SKM-1 treated with dmso at 0.1 percent for 144 hours (cell line): ENCODE data around the gene ZFPM1.

Experiments used
- DNase-seq: peaks from one replicate; lab custom pipeline; 2025; ENCODE audit not compliant: unreplicated experiment; lab: John Stamatoyannopoulos, UW

ZFPM1 gene

DNA sequence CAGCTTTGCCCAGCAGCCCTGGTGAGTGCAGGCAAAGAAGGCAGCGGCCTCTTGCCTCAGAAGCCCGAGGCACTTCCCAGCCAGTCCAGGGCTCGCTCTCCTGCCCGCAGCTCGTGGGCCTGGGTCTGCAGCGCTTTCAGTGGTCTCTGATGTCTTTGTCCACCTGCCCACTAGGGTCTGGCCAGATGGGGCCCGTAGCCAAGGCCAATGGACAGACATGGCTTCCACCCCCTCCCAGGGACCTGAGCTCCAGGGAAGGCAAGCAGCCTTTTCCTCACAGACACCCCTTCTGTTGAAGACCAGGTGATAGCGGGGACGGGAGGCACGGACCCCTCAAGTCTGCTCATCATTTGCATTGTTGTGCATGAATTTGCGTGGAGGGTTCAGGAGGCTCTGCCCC lies 83.4 kb downstream of the ZFPM1 start:
- DNase-seq, result no peak

GRCh38 chr16:88536971-88537751 lies 84.1 kb downstream of the ZFPM1 start:
- DNase-seq, result no peak

- DNase-seq, result no peak
These were observed 84.8 kb downstream of the ZFPM1 start for GRCh38 chr16:88537859-88538258.

GRCh38 chr16:88538366-88539060 lies 85.4 kb downstream of the ZFPM1 start:
- DNase-seq, result no peak

DNA sequence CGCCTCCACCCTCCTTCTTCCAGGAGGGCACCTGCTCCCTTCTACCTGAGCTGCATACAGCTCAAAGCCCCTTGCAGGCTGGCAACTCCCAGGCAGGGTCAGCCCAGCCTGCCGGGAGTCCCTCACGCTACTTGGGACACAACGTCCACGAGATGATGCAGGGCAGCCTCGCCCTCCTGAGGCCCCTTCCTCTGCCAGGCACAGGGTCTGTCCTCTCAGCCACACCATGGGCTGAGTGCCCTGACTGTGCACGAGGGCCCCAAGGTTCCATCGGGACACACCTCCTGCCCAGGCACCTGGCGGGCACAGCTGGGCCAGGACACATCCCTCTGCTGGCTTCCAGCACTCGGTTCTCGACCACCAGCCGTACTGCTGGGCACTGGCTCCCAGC lies 86.2 kb downstream of the ZFPM1 start:
- DNase-seq, result no peak

GRCh38 chr16:88539652-88540345 lies 86.7 kb downstream of the ZFPM1 start:
- DNase-seq, result no peak

DNA sequence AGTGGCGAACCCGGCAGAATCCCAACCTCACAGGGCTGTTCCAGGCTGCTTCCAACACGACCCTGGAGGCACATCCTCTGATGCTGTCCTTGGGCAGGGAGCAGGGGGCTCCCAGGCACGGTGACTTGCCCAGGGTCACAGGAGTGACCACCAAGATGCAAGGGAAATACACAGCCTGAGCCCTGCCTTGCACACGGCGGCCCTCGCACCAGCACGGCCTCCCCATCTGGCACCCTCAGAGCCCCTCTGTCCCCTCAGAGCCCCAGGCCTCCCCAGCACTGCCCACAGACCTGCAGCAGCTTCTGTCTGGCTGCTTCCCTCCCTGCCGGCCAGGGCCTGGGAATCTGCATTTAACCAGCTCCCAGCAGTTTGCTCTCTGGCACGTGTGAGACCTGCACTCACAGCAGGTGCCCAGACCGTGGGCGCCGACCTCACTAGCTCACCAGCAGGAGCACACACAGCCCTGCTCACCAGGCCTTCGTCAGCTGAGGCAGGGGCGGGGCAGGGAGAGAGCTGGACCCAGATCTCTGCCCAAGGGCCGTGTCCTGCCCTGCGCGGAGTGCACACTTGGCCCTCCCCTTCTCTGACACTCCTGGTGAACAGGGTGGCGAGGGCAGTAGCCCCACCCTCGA lies 87.4 kb downstream of the ZFPM1 start:
- no peak for DNase-seq

DNA sequence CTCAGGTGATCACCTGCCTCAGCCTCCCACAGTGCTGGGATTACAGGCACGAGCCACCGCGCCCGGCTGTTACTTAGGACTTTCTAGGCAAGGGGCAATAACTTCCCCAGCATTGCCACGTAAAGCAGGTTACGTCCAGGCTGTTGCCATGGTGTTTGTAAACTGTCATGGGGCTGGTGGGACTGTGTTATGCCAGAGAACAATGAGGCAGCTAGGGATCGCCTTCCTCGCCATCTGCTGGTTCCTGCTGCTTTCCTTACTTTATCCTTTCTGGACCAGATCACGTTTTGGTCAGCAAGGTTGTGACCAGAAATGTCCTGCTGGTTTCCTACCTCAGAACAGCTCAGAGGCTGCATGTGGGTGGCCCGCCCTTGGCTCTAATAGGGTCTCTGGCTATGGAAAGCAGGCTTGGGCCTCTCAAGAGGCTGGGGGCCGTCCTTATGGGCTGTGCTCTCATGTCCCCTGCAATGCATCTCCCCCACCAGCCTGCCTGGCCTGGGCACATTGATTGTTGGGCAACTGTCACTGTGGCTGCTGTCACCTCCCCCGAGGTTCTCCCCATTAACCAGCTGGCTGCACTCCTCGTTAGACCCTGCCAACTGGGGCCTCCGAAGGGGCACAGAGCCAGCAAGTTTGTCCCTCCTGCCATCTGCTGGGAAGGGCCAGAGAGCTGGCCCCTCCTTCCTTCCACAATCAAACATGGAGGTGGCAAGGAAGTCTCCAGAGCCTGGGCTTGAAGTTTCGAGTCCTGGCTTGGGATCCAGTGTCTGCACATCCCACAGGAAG lies 88.9 kb downstream of the ZFPM1 start:
- DNase-seq, result no peak

GRCh38 chr16:88543230-88543813 lies 90.2 kb downstream of the ZFPM1 start:
- no peak for DNase-seq

DNA sequence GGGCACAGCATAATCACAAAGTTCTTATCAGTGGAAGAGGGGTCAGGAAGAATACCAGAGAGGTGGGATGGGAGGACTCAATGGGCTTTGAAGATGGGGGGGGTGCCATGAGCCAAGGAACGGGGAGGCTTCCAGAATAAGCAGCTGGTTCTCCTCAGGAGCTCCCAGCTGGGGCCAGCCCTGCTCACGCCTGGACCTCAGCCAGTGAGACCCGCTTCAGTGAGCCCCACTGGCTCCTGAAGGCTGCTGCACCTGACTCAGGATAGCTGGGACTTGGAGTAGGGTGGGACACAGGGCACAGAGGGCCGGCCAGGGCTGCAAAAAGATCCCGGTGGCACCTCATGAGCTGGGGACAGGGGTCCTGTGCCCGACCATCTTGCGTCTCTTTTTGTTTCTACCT lies 92.7 kb downstream of the ZFPM1 start:
- no peak for DNase-seq

DNA sequence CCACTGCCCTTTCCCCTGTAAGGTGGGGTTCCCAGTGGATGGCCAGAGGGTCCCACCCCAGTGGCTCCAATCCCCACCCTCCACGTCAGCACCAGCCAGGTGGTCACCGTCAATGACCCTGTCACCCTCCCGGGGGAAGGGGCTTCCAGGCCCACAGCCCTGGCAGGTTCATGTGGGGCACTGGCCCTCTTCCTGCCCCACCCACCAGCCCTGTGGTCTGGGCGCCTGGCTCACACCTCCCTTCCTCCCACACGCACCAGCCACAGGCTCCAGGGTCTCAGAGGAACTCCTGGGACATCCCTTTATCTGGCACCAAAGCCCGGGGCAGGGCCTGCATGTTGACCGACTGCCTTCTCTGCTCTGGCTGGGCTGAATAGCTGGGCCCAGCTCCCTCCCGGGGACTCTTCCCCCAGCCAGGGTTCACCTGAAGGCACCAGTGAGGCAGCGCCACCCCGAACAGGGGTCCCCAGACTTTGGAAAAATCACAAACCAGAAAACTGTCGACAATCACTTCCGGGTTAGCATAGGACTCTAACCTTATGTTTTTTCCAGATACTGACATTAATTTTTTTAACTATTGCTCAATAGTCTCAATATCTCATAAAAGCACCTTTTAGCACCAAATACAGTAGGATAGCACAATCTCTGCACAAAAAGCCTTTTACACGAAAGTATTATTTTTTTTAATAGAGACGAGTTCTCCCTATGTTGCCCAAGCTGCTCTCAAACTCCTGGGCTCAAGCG lies 95.2 kb downstream of the ZFPM1 start:
- DNase-seq, result no peak

- DNase-seq, result no peak
These were observed 95.9 kb downstream of the ZFPM1 start for GRCh38 chr16:88548985-88549384.

GRCh38 chr16:88549671-88550245 lies 96.7 kb downstream of the ZFPM1 start:
- no peak for DNase-seq

DNA sequence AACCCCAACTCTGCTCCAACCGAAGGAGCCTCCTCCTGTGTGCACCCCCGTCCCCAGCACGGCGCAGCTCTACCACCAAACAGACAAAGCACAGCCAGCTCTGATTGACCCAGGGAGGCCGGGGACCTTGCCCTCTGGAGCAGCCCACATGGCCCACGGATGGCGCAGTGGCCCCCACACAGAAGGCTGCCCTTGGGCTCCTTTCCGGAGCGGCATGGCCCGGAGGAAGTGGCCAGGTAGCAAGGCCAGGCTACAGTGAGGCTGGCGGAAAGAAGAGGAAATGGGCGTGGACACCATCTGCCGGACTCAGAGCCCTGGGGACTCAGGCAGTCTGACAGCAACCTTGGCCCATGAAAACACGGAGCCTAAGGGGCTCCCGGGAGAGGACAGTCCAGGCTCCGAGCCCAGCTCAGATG lies 97.2 kb downstream of the ZFPM1 start:
- DNase-seq, result no peak

GRCh38 chr16:88552166-88552565 lies 99.1 kb downstream of the ZFPM1 start:
- no peak for DNase-seq

DNA sequence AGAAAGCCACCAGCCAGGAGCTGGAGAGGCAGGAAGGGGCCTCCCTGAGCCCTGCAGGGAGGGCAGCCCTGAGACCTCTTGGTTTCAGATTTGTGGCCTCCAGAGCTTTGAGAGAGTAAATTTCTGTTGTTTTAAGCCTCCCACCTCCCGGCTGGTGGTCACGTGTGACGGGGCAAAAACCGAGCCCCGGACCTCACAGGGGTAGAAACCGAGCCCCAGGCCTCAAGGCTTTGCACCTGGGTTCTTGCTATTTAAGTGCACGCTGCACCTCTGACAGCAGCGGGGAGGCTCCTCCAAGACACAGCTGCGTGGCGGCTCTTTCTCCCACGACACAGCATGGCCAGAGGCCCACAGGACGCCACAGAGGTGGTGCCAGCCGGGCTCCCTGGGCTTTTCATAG lies 99.7 kb downstream of the ZFPM1 start:
- DNase-seq, result no peak

- no peak for DNase-seq
These were observed 100.7 kb downstream of the ZFPM1 start for GRCh38 chr16:88553739-88554138.

DNA sequence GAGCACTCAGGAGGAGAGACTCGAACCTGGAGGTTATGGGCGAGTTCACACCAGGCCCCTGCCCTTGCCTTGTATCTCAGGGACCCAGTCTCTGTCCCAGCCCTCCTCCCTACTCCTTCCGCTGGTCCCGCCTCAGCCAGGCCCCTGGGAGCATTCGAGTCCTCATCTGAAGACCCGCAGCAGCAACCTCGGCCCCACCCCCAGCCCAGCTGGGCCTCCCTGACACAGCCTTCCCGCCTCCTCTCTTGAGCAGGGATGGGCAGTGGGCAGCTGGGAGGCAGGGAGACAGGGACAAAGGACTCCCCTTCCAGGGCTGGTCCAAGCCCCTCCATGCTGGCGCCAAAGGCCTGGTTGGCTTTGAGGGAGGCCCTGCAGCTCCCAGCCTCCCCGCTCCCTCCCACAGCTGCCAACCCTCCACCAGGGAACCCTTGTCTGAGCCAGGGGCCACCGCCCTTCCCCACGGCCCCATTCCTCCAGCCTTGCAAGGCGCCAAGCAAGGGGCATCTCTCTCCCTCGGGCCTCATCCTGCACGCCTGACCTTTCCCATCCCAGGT lies 101.7 kb downstream of the ZFPM1 start:
- DNase-seq, result no peak
